Stimulated activated CD4-positive, alpha-beta T cell treated with anti-CD3 and anti-CD28 coated beads, Interleukin-1b, Interleukin-23, amount 100 ng/mL, for 48 hours (primary cell): ENCODE measurements around the gene OR2M3.
"Not testable (repeated sequence)": the region's sequence is repeated elsewhere in the genome, so short reads cannot be mapped to it uniquely, and the experiment has no call there.

ENCODE experiments used
- DNase-seq: peaks from one replicate; pipeline ENCODE4 v3.0.0-alpha.2; 2020

OR2M3 gene, protein sequence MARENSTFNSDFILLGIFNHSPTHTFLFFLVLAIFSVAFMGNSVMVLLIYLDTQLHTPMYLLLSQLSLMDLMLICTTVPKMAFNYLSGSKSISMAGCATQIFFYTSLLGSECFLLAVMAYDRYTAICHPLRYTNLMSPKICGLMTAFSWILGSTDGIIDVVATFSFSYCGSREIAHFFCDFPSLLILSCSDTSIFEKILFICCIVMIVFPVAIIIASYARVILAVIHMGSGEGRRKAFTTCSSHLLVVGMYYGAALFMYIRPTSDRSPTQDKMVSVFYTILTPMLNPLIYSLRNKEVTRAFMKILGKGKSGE

DNA sequence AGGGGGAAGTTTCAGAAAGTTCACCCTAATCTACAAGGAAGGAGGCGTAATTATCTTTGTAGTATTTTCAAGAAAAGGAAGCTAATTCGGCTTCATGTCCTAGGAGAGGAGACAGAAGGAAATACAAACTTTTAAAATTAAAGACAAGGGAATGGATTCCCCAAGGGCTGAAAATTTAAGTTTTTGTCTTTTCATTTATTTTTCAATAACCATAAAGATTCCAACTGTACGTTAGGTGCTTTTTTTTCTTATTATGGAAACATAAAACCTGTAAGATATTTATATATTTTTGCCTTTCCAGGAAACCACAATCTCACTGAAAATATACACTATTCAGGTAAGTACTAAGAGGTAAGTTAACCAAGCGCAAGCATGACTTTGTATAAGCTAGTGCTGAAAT is at the start of gene OR2M3:
OR2M3 (plus strand) TSS at position 301 of the 400 bp plus-strand sequence. CDS start 5,803 bp downstream, outside the sequence.
- DNase-seq: no peak

DNA sequence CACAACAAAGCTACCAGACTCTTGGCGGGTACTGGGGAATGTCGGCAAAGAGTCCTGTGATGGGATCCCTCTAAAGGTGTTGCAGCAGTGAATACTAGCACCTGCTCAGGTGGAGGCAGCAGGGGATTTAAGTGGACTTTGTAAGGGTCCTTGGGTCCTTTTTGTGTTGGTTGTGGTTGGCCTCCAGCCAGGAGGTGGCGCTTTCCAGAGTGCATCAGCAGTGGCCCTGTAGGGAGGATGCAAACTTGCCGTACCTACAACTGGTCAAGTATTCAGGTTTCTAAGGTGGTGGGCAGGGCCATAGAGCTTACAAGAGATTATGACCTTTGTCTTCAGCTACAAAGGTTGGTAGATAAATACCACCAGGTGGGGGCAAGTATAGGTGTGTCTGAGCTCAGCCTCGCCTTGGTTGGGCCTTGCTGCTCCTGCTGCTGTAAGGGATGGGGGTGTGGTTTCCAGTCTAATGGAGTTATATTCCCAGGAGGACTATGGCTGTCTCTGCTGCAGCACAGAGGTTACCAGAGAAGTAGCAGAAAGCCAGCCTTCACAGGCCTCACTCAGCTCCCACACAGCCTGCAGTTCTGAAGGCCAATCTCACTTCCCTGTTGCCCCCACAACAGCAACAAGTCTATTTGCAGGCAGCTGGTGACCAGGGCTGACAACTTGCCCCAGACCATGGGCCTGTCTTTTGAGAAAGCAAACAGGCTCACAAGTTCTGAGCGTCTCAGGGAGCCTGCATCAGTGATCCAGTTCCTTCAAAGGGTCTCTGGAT is 44.8 kb upstream of the OR2M3 start:
- DNase-seq: no peak

DNA sequence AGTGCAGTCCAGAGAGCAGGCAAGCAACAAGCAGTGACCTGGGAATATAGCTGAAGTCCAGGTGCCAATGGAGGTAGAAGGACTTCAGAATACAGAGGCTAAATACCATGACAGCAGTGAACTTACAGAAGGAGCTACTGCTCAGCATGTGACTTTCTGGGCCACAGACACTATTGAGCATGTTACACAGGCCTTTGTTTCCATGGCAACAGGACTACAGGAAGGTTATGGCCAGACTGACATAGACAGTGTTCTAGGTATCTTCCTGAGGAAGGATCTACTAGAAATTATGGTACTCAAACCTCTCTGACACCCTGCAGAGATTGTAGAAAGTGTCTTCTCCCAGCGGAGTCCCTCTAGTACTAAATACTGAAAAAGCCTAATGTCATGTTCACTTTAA is 41.1 kb upstream of the OR2M3 start:
- no peak for DNase-seq

DNA sequence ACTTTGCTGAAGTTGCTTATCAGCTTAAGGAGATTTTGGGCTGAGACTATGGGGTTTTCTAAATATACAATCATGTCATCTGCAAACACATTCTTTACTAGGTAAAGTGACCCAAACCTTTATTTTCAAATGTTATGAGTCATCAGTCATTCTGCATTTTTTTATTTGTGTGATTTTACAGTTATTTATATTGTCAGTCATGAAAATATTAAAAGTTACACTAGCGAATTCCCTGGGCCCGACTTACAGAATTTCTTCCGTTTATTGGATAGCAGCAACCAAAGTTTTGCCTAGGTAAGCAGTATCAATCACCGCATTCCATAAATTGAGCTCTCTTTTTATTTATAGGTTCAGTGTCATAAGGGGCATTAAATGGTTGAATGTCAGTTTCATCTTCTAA is 38.3 kb upstream of the OR2M3 start:
- no peak for DNase-seq

DNA sequence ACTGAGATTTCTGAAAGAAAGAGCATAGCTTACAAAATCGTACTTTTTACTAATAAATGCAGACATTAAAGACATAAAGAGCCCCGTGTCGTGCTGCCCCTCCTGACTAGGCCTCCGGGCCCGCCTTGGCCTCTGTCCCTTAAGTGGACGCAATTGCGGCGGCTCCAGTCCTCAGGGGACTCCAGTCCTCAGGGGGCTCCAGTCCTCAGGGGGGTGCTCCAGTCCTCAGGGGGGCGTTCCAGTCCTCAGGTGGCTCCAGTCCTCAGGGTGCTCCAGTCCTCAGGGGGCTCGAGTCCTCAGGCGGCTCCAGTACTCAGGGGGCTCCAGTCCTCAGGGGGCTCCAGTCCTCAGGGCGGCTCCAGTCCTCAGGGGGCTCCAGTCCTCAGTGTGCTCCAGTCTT is 33.0 kb upstream of the OR2M3 start:
- no peak for DNase-seq

DNA sequence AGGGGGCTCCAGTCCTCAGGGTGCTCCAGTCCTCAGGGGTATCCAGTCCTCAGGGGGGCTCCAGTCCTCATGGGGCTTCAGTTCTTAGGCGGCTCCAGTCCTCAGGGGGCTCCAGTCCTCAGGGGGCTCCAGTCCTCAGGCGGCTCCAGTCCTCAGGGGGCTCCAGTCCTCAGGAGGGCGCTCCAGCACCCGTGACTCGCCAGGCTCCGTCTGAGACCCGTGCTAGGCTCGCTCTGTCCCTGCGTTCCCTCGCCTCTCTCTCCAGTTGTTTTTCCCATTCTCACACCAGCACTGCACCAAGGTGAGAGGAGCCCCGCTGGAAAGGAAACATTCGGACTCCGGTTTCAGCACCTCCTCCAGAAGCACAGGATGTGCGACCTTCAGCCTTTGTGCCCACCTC is 31.9 kb upstream of the OR2M3 start:
- DNase-seq: no peak

DNA sequence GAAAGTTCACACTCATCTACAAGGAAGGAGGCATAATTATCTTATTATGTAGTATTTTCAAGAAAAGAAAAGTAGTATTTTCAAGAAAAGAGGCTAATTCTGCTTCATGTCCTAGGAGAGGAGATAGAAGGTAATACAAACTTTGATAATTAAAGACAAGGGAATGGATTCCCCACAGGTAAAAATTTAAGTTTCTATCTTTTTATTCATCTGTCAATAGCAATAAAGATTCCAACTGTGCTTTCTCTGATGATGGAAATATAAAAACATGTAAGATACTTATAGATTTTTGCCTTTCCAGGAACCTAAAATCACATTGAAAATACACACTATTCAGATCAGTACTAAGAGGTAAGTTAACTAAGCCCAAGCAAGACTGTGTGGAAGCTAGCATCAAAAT is 22.5 kb upstream of the OR2M3 start, which contains the start of gene OR2M2:
OR2M2 (plus strand) TSS at position 301 of the 400 bp plus-strand sequence. CDS start 5,165 bp downstream, outside the sequence.
- DNase-seq: no peak

DNA sequence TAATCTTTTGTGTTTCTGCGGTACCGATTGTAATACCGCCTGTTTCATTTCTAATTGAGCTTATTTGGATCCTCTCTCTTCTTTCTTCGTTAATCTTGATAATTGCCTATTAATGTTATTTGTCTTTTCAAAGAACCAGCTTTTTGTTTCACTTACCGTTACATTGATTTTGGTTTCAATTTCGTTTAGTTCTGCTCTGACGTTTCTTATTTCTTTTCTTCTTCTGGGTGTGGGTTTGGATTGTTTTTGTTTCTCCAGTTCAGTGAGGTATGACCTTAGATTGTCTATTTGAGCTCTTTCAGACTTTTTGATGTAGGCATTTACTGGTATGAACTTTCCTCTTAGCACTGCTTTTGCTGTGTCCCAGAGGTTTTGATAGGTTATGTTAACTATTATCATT is 13.1 kb upstream of the OR2M3 start:
- DNase-seq: no peak

DNA sequence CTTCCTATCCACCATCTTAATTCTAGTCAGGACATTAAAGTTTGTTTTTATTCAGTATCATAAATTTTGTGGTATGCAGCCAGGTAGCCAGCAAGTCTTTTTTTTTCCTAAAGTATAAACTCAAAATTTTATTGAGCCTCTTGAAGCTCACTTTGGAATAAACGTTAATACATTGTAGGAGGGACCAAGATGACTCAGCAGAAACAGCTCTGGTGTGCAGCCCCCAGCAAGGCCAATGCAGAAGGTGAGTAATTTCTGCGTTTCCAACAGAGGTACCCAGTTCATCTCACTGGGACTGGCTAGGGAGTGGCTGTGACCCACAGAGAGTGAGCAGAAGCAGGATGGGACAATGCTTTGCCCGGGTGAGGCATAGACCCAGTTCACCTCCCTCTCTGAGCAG is 9.7 kb upstream of the OR2M3 start:
- no peak for DNase-seq

DNA sequence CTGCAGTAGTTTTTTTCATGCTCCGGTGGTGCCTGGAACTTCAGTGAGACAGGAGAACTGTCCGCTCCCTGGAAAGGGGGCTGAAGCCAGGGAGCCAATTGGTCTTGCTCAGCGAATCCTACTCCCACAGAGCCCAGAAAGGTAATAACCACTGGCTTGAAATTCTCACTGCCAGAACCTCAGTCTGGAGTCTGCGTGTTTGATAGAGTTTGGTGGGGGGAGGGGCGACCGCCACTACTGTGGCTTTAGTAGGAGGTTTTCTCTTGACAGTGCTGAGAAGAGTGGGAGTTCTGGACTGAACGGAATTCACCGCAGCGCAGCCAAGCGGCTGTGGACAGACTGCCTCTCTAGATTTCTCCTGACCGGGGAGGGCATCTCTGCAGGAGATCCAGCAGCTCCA is 8.0 kb upstream of the OR2M3 start:
- DNase-seq: no peak

DNA sequence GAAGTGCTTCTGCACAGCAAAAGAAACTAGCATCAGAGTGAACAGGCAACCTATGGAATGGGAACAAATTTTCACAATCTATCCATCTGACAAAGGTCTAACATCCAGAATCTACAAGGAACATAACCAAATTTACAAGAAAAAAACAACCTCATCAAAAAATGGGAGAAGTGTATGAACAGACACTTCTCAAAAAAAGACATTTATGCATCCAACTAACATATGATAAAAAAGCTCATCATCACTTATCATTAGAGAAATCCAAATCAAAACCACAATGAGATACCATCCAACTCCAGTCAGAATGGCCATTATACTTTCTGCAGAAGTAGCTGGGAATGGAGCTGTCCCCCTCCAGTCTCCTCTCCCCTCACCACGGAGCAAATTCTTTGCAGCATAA is 2.9 kb upstream of the OR2M3 start:
- DNase-seq: no peak

DNA sequence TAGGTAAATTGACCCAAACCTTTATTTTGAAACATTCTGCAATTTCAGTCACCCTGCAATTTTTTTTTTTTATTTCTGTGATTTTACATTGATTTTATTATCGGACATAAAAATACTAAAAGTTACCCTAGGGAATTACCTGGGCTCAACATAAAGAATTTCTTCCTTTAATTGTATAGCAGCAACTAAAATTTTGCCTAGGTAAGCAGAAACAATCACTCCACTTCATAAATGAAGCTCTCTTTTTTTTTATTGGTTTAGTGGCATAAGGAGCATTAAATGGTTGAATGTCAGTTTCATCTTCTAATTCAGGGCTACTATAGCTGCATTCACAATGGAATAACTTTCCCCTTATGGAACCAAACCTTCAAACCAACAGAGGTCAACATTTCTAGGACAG is 18.8 kb downstream of the OR2M3 start:
- no peak for DNase-seq

DNA sequence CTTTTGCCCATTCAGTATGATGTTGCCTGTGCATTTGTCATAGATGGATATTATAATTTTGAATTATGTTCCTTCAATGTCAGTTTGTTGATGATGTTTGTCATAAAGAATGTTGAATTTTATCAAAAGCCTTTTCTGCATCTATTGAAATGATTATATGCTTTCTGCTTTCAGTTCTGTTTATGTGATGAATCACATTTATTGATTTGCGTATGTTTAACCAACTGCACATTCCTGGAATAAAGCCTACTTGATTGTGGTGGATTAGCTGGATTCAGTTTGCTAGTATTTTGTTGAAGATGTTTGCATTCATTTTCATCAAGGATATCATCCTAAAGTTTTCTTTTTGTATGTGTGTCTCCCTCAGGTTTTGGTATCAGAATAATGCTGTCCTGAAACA is 28.5 kb downstream of the OR2M3 start:
- no peak for DNase-seq

DNA sequence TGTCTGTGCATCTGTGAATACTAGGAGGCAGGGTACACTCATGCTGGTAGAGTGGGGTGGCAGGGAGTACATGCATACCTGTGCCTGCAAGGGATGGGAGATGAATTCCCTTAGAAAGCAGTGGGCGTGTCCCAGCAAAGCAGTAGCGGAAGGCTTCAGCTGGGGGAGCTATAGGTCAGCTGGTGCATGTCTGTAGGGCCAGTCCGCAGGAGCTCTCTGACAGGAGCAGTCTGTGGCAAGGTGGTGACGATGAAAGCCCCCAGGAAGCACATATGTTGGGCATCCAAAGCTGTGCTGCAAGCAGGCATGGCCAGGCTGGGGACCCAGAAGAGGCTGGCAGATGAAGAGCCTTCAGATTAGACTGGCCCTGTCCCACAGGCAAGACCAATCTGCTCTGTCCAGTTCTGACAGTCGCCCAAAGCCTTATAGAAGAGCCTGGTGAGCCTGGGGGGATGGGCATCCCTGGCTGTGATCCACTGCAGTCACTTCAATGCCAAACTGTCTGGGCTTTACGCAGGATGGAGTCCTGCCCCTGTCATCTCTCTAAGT is 32.4 kb downstream of the OR2M3 start:
- no peak for DNase-seq

DNA sequence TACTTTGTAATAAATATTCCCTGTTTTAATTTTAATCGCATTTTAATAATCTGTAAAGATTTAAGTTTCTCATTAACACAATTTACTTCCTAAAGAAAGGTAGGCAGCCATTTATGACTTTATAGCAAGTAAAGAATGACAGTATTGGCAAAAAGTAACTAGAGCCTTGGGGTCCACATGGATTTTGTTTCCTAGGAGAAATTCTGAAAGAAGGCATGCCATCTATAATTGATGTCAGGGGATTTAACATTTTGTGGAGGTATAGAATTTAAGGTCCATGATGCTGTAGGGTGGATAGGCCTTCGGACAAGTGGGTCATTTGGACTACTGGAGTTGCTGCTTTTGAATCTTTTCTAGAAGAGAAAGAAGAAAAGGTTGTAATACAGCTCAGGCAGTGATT is 34.1 kb downstream of the OR2M3 start, which contains the start of gene OR2M4:
OR2M4 (plus strand) TSS at position 301 of the 400 bp plus-strand sequence. CDS start 7,512 bp downstream, outside the sequence.
- DNase-seq: no peak

DNA sequence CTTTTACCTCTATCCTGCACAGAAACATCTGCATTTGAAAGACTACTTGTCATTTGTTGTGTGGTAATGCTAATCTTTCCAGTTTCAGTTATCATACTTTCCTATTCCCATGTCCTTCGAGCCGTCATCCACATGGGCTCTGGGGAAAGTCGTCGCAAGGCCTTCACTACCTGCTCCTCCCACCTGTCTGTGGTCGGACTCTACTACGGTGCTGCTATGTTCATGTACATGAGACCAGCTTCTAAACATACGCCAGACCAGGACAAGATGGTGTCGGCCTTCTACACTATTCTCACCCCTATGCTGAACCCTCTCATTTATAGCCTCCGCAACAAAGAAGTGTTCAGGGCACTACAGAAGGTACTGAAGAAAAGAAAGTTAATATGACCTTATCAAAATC is 42.4 kb downstream of the OR2M3 start:
- no peak for DNase-seq

DNA sequence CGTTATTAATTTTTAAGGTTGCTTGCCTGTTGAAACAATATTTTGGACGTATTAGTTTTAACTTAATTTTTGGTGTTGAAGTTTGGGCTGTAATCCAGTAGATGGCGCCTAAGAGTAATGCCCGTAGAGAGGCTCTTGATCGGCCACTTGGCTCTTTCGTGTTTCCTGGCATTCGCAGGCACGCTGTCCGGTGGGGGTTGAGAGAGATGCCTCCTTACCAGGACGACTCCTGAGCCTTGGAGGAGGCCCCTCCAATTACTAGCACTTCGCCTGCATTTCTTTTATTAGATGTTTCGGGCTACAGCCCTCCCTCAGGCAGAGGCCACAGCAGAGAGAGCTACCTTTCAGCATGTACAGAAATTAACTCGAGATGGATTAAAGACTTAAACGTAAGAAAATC is 46.1 kb downstream of the OR2M3 start:
- peak; percentile 9 for DNase-seq

DNA sequence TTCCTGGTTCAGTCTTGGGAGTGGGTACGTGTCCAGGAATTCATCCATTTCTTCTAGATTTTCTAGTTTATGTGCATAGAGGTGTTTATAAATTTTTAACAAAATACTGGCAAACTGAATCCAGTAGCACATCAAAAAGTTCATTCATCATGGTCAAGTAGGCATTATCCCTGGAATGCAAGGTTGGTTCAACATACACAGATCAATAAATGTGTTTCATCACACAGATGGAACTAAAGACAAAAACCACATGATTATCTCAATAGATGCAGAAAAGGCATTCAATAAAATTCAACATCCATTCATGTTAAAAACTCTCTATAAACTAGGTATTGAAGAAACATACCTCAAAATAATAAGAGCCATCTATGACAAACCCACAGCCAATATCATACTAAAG is 62.2 kb downstream of the OR2M3 start:
- not testable (repeated sequence) for DNase-seq
